Endothelial cell of umbilical vein (primary cell): ENCODE measurements around the gene SYT2.

Source experiments
- EZH2 ChIP-seq: IDR thresholded peaks from 2 replicates; pipeline ENCODE4 v1.6.1; 2012; ENCODE audit warnings: borderline replicate concordance, low read depth, mild to moderate bottlenecking, moderate library complexity, low read length, inconsistent platforms; ENCODE audit not compliant: severe bottlenecking
- FOS ChIP-seq: IDR thresholded peaks from 2 replicates; pipeline ENCODE4 v1.6.1; 2011; ENCODE audit warnings: mild to moderate bottlenecking, low read length, moderate library complexity, borderline replicate concordance; ENCODE audit not compliant: insufficient read depth
- GATA2 ChIP-seq: IDR thresholded peaks from 2 replicates; pipeline ENCODE4 v1.7.0; 2011; ENCODE audit warnings: low read depth, mild to moderate bottlenecking, moderate library complexity, mixed read lengths, low read length; ENCODE audit not compliant: insufficient read length, insufficient read depth
- MYC ChIP-seq: IDR thresholded peaks from one replicate; pipeline ENCODE4 v1.6.1; 2011; ENCODE audit warnings: mild to moderate bottlenecking, low read depth, low read length
- POLR2A ChIP-seq: IDR thresholded peaks from 2 replicates; pipeline ENCODE4 v1.6.1; 2012; ENCODE audit warnings: low read depth, mild to moderate bottlenecking, control low read depth, low read length
- POLR2AphosphoS5 ChIP-seq: IDR thresholded peaks from 2 replicates; pipeline ENCODE4 v1.6.1; 2012; ENCODE audit warnings: low read depth, mild to moderate bottlenecking, control low read depth, low read length, moderate library complexity; ENCODE audit not compliant: insufficient read depth
- TF ChIP-seq, protein P1 (sequence below), 2 donors: IDR thresholded peaks; 1 replicate in 1 of 2; 2 replicates in 1 of 2; pipeline ENCODE4 v1.5.1; 2011; ENCODE audit warnings: low read length in 2 of 2, mild to moderate bottlenecking in 2 of 2, moderate library complexity in 2 of 2, control low read depth in 1 of 2, inconsistent platforms in 1 of 2, low read depth in 1 of 2; ENCODE audit not compliant: insufficient read depth in 1 of 2; ENCODE audit errors: extremely low read depth in 1 of 2
- TF ChIP-seq, protein P2 (sequence below): IDR thresholded peaks from 2 replicates; pipeline ENCODE4 v1.6.1; 2011; ENCODE audit not compliant: insufficient read depth, insufficient read length

DNA sequence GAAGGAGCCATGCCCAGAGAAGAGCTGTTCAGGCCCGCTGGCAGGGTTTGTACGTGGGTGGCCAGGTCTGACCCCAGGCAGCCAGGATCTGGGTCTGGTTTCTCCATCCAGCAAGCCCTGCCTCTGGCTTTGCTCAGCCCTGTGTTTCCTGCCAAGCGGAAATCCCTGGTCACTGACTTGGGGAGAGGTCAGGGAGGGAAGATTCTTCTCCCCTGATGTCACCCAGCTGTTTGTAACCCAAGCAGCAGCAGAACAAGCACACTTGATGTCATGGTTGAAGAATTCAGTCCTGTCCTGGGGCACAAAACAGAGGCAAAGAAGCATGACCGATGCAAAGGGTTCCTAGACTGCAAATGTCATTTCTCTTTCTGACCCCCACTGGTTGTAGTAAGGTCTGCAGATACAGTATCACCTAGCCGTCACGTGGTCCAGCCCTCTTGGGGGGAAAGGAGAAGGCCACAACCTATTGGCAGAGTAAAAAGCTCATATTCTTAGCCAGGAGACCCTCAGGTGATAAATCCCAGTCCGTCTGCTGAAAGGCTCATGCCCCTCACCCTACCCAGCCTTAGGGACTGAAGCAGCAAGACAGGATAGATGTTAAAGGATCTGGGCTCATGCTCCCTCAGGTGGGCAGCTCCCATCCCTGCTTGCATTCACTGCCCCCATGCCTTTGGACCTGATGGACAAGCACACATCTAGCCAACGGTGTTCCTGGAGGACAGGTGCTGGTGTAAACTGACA is 120.9 kb downstream of the SYT2 start:
- TF ChIP-seq, protein P1, sequence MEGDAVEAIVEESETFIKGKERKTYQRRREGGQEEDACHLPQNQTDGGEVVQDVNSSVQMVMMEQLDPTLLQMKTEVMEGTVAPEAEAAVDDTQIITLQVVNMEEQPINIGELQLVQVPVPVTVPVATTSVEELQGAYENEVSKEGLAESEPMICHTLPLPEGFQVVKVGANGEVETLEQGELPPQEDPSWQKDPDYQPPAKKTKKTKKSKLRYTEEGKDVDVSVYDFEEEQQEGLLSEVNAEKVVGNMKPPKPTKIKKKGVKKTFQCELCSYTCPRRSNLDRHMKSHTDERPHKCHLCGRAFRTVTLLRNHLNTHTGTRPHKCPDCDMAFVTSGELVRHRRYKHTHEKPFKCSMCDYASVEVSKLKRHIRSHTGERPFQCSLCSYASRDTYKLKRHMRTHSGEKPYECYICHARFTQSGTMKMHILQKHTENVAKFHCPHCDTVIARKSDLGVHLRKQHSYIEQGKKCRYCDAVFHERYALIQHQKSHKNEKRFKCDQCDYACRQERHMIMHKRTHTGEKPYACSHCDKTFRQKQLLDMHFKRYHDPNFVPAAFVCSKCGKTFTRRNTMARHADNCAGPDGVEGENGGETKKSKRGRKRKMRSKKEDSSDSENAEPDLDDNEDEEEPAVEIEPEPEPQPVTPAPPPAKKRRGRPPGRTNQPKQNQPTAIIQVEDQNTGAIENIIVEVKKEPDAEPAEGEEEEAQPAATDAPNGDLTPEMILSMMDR (IDR thresholded peaks at IDR 0.05; ENCODE audit: extremely low read depth in 1 of 2, insufficient read depth in 1 of 2, low read depth in 1 of 2, low read length in 2 of 2), result no peak
- peak; percentile 22 for TF ChIP-seq POLR2A
- TF ChIP-seq MYC, result no peak
- no peak for TF ChIP-seq GATA2
- peak; percentile 89 for TF ChIP-seq POLR2AphosphoS5
- TF ChIP-seq EZH2, result no peak
- TF ChIP-seq FOS, result peak; percentile 77
- TF ChIP-seq, protein P2, sequence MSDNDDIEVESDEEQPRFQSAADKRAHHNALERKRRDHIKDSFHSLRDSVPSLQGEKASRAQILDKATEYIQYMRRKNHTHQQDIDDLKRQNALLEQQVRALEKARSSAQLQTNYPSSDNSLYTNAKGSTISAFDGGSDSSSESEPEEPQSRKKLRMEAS, result peak; percentile 47
